HG03342 (cell line): ENCODE data around the gene FOXN3.

Experiments
- ATAC-seq: cut with Tn5 transposase; IDR thresholded peaks from one replicate; pipeline ENCODE4 v1.9.1; 2021; ENCODE audit warnings: mild to moderate bottlenecking, moderate library complexity; ENCODE audit not compliant: unreplicated experiment

FOXN3 gene

DNA sequence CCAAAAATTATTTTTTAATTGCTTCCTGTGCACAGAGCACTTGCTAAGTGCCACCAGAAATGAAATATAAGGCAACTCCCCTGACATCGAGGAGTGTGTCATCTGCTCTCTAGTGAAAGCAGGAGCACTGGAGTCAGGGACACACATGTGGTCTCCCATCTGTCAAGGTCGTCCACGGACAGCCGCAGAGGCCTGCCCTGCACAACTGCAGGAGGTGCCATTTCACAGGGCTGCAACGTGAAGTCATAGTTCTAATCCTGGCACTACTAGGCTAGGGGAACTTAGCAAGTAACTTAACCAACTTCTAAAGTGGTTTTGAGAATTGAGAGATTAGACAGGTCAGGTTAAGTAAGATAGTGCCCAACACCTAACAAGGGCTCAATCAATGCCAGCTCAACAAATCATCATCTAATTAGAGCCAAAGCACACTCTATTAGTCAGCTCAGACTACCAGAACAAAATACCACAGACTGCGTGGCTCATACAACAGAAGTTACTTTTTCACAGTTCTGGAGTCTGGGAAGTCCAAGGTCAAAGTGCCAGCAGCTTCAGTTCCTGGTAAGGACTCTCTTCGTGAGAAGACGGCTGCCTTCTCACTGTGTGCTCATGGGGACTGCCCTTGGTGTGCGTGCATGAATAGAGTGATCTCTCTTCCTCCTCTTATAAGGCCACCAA, 30.7 kb downstream of the FOXN3 start:
- no peak for ATAC-seq

DNA sequence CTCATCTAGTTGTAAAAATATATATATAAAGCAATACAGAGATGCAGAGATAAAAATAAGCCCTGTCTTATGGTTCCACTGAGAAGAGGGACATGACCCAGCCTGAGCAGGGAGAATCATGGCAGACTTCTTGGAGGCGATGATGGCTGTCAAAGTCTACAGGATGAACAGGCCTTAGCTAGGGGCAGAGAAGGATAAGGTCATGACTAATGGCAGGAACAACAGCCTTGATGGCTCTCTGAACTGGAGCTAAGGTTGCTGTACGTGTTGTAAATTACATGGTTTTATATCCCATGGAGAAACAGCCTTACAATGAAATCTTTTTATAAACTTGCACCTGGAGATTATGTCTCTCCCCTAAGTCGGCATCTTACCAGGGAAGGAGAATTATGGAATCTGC, 32.4 kb downstream of the FOXN3 start:
- ATAC-seq: no peak

DNA sequence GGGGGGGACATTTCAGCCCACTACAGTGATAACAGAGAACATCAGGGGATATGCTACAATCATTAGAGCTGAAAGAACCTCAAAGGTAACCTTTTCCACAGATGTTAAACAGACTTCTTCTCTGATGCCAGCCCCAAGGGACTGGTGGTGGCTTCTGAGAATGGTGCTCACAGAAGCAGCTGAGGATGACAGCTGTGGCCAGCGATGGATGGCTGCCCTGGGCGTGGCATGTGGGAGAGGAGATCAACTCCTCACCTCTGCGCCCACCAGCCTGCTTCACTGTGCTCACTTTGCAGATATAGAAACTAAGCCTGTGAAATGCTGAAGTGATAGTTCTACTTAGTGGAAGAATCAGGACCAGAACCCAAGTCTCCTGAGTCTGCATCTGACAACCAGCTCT, 33.0 kb downstream of the FOXN3 start:
- ATAC-seq: peak; percentile 92

DNA sequence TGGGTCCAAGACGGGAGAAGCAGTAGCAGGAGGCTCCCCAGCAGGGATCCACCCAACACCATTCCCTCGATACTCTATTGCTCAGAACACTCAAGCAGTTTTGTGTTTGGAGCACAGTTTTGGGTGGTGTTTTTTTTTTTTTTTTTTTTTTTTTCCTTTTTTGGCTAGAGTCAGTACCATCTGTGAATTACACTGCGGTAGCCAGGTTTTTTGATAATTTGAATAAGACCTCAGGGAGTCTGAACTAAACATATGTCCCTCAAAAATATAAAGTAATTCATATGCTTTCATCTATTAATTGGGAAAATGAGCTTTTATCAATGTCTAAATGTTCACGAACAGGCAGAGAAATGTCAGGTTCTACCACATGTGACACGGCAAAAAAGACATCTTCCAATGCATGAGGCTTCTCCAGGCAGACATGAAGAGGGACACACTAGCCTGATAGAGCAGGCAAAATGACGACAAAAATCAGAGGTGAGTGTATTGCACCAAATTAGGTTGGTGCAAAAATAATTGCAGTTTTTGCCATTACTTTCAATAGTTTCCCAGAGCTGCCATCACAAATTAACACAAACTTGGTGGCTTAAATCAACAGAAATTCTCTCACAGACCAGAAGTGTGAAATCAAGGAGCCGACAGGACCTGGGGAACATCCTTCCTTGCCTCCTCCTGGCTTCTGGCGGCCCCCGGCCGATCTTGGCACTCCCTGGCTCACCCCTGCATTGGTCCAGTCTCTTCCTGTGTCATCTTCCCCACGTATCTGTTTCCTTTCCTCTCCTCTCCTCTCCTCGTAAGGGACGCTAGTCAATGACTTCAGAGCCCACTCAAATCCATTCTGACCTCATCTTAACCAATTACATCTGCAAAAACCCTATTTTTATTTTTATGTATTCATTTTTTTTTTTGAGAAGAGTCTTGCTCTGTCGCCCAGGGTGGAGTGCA, 33.9 kb downstream of the FOXN3 start:
- ATAC-seq: no peak

DNA sequence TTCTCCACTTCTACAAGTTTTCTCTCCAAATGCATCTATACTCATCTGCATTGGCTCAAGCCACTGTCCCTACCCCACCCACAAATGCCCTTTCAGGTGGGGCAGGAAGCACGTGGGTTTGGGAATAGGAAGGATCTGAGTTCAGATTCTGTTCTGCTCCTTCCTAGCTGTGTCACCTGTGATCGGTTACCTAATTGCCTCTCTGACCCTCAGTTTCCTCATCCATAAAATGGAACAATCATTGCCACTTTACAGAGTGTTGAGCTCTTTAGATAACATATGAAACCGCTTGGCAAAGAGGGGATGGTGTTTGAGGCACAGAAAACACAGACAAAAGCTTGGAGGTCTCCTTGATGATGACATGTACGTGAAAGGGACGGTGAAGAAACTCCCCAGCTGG, 34.5 kb downstream of the FOXN3 start:
- no peak for ATAC-seq

DNA sequence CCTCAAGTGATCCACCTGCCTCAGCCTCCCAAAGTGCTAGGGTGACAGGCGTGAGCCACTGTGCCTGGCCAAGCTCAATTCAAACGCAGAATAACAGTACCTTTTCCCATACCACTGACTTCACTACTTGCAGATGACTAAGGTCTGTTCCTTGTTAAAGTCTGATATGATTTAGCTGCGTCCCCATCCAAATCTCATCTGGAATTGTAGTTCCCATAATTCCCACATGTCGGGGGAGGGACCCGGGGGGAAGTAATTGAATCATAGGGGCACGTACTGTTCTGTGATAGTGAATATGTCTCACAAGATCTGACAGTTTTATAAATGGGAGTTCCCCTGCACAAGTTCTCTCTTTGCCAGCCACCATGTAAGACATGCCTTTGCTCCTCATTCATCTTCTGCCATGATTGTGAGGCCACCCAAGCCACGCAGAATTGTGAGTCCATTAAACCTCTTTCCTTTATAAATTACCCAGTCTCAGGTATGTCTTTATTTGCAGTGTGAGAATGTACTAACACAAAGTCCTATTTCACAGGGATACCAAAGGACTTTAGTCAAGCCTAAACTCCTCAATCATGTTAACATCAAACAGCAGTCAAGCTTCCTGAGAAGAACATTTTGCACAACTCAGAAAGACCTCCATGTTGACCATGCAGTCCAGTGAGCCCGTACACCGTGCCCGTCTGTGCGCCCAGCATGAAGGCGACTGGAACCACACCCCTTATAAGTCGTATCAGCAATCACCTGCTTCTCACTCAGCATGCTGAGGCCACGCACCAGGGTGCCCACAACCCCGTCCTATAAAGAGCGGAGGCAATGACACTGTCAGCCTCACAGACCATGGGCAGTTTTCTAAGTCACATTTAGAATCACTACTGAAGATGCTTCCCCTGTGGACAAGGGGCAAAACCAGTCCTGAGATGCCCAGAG, 36.9 kb downstream of the FOXN3 start:
- no peak for ATAC-seq

DNA sequence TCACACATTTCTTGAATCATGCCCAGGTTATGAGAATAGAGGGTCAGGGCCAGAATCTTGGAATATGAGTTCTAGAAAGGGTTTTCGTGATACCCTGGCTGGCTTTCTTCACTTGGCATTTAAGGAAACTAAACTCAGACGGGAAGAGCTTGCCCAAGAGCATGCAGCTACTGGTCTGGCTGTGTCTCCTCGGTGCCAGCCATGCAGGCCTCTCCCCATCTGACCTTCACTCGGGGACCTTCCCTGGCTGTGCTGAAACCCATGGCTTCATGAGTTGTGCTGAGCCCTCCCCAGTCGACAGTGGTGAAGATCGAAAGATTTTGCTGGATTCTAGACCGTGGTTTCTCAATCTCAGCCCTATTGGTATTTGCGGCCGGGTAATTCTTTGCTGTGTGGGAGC, 38.0 kb downstream of the FOXN3 start:
- ATAC-seq: no peak

DNA sequence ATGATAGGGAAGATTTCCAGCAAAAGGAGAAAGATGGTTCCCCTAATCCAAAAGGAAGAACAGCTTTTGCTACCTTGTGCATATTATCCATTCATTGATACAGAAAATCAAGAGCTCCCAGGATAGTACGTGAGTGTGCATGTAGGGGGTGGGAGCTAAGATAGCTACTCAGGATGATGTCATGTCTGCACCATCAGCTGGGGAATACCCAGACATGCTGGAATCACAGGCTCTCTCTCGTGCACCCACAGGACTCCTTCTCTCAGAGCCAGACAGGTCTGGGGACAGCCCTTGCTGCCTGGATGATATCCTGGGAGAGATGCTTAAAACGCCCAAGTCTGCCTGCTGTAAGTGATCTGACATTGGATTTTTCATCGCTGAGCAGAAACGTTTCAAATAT, 38.9 kb downstream of the FOXN3 start:
- peak; percentile 84 for ATAC-seq

DNA sequence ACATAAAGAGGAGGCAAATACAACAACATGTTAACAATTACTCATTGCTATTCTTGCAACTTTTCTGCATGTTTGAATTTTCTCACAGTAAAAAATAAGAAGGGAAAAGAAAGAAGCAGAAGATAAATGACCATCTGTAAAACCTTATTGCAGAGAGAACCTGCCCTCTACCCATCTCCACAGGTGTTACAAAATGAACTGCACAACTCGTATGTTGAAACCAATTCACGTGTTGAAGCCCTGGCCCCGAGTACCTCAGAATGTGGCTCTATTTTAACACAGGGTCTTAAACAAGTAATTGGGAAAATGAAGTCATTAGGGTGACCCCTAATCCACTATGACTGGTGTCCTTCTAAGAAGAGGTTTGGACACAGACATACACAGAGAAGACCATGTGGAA, 39.5 kb downstream of the FOXN3 start:
- ATAC-seq: no peak

DNA sequence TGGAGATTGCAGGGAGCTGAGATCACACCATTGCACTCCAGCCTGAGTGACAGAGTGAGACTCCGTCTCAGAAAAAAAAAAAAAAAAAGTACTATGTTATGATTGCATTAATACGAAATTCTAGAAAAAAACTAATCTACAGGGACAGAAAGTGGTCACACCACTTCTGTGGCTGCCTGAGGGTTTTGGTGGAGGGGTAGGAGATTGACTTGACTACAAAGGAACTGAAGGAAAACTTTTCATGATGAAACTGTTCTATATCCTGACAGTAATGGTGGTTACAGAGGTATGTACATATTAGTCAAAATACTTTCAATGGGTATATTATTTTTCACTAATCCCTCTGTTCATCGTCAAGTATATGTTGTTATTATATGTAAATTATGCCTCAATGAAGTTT, 42.1 kb downstream of the FOXN3 start:
- ATAC-seq: no peak

DNA sequence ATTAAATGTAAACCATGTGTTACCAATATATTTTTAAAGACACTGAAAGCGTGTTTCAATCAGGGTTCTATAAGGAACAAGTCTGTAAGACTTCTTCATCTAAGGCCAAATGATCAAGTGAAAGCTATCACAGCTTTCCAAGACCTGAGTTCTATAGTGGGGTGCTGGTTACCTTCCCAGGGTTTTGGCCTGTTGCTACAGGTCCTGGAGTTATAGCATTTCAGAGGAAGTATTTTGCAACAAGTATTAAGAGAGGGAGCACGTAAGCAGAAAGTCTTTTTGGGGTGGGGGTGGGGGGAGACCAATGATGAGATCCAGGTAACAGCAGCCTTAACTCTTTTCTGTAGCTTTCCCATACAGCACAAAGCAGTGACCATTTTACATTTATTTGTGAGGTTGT, 43.8 kb downstream of the FOXN3 start:
- no peak for ATAC-seq

DNA sequence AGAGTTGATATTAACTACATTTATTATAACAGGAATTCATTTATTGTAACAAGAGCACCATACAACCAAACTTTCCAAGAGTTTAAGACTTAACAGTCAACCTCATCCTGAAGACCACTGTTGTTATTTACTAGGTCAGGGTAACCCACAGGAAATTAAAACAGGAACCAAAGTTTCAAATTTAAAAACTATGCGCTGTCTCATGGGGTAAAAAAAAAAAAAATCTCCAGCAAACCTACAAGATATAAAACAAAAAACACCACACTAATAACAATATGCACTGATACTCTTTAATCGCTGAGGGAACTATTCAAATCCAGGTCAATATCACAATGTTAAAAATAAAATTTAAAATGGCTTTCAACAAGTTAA, 44.5 kb downstream of the FOXN3 start:
- ATAC-seq: no peak

DNA sequence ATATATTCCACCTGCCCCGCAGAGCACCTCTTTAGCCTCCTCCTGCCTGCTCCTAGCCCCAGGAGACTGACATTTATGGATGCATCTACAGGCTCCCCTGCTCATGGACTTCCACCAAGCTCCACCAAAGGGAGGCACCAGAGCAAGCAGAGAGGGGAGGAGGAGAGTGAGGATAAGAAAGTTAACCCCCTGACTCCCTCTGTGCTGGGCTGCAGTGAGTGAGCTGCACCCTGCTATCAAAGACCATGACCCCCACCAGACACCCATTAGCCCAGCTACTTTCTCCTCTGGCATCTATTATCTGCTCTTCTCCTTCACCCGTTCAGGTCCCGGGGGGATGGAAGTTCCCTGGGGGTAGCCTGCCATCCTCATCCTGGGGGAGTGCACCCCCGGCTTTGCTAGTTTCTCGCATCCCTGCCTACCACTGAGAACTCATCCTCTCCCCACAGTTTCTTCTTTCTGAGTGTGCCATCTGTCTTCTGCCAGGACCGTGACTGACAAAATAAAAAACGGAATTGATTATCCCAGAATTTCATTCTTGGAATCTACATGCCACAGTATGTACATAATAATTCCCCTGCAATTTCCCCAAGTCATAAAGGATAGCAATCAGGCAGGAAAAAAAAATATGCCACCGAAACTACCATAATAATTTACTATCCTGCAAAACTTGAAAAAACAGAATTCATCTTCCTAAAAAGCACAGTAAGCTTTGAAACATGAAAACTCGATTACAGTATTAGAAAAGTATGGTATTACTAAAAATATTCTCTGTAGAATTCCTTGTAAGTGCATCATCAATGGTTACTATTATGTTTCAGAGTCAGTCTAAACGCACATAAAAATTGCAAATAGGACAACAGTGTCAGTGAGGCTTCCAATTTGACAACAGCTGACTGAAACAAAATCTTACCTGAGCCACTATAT, 45.2 kb downstream of the FOXN3 start:
- ATAC-seq: no peak

DNA sequence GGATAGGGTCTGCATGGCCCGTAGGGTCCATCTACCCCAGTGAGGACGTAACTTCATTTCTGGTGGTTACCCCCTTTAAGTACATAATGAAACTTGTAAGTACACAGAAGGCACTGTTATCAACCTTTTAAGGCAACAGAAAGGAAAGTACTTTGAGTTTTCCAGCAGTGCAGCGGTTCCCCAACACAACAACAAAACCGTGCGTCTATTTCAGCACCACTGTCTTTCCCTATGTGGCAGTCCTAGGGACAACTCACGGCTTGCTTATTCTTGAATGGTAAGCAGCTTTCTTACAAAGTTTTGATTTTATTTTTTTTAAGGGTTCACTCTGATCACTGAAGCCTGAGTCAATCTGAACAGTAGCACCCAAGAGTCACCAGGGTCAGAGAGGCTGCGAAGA, 46.3 kb downstream of the FOXN3 start:
- ATAC-seq: no peak

DNA sequence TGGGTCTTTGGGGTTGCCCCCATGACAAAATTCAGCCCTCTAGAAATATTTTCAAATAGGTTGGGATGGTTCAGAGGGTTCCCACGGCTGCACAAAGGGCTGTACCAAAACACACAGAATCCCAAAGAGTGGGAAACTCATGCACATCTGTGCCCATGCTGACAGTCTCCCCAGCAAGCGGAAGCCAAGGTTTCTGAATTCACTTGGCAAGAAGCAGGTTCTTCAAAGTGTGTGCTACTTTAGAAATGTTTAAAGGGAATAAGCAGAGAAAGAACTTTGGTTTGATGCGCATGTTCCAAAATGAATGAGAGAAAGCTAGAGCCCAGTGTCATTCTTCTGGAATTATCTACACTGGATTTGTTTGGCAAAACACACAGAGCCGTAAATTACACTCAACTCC, 46.7 kb downstream of the FOXN3 start:
- ATAC-seq: no peak

DNA sequence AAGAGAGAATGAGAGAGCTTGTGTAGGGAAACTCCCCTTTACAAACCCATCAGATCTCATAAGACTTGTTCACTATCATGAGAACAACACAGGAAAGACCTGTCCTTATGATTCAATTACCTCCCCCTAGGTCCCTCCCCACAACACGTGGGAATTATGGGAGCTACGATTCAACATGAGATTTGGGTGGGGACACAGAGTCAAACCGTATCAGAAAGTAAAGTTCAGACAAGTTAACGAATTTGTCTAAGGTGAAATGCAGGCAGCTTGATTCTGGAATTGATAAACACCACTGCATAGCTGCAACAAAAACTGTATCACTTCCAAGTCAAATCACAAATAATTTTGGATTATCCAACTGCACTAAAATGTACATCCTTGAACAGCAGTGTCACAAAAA, 47.4 kb downstream of the FOXN3 start:
- ATAC-seq: no peak

DNA sequence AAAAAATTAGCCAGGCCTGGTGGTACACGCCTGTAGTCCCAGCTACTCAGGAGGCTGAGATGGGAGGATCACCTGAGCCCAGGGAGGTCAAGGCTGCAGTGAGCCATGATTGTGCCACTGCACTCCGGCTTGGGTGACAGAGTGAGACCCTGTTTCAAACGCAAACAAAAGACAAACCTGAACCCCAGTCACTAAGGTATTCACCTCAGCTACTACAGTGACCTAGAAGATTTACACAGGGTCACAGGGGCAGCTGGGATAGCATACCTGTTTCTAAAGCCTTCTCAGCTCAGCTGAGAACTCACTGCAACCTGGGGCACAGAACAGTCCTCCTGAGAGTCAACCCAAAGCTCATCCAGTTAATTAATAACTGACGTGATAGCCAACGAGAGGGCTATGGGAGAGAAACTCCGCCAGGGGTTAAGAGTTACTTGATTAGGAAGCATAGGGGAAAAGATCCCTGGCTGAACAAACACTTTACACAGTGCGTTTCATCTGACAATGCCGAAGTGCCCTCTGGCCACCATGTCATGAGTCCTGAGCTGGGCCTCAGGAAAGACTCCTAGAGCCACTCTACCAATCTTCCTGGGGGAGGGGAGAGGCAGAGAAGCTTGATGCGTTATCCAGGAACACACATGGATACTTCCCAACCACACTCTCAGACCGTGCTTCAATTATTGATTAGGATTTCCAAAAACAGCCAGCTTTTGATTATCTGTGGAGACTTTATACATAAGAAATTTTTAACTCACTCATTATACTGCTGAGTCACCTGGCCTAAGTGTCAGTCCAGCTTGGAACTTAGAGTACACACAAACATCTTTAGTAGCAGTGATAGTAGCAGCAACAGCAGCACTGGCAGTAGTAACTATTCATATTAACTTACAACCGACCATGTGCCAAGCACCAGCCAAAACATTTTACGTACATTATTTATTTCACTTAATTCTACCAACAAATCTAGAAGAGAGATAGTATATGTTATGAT, 48.2 kb downstream of the FOXN3 start:
- no peak for ATAC-seq

DNA sequence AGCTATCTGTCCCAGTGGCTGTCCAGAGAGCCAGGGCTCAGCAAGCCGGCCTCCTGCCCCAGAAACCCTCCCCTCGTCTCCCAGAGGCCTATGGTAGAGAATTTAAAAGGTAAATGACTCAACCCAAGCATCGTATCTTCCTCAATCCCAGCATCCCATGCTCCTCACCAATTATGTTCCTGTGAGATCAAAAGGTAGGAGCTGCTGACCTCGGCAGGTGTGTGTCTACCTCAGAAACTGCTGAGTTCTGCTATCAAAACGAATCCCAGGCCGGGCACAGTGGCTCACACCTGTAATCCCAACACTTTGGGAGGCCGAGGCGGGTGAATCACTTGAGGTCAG, 49.3 kb downstream of the FOXN3 start:
- ATAC-seq: no peak
